ENCODE results near the gene TSTD1.
"Not testable (repeated sequence)": the region's sequence is repeated elsewhere in the genome, so short reads cannot be mapped to it uniquely, and the experiment has no call there.

GRCh38 chr1:161063936-161064335 lies 25.2 kb upstream of the TSTD1 start:
- not testable (repeated sequence) for TF ChIP-seq YY1 (IDR thresholded peaks at IDR 0.05; ENCODE audit: insufficient read depth, insufficient read length); ZNF274 (IDR thresholded peaks at IDR 0.05; ENCODE audit: low read depth, low read length); SUZ12 (IDR thresholded peaks at IDR 0.05; ENCODE audit: extremely low read depth, insufficient read depth, insufficient read length)
